G401 (cell line): ENCODE results near the gene CCL3. TPM values are rescaled to one million over a fixed set of nuclear protein-coding genes. Genes with fewer than 3 reads are reported as not detected.
"Not testable (repeated sequence)": the region's sequence is repeated elsewhere in the genome, so short reads cannot be mapped to it uniquely, and the experiment has no call there.

Experiments
- DNase-seq: peaks from one replicate; pipeline ENCODE4 v3.0.0-alpha.2; 2015; ENCODE audit warnings: low spot score
- in situ Hi-C: cut with HindIII; loops from 2 replicates; pipeline ENCODE4 v1.10.0; 2016; ENCODE audit warnings: low sequenced_read_pairs, mixed read lengths
- total RNA-seq: library from RNA; depleted of rRNA; stranded (reverse); fragments of >200 nt; shearing (Covaris generic); gene quantifications from 2 replicates; pipeline ENCODE4 v1.2.3, GENCODE V29; 2014; rRNA removed

The CCL3 gene
- total RNA-seq: not detected in 2 replicates

DNA sequence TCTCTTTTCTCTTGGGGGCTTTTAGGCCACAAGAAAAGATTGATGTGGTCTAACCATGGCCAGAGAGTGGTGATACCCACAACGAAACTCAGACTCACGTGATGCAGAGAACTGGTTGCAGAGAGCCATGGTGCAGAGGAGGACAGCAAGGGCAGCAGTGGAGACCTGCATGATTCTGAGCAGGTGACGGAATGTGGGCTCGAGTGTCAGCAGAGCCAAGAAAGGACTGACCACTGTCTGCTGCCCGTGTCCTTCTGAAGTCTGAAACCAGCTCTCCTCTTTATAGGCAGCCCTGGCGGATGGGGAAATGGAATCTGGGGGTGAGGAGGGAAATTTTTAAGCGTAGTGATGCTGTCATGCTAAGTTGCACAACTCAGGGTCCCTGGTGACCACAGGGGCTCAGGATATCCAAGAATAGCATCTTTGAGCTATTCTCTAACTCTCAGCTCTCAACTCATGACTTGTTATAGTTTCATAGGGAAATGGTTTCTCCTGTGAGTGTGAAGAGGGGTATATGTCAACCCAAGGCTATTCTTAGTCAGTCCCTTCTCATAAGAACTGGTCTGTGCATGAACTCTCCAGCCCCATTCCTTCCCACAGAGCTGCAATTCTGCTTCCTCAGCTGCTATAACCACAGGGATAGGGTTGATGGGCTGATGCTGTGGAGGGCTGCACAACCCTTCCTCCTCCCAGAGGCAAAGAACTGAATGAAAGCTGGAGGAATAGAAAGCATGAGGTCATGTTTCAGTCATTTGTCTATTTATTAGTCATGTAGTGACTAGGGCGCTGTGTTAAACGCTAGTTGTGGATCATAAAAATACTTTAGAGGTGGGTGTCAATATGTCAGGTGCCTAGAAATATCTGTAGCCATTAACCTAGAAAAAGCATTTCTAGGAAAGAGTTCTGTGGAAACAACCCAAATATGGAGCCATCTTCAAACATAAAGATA is at the start of gene CCL3:
Gene CCL3 (minus strand): TSS at position 256 of the 949 bp plus-strand sequence. CDS start 85 bp downstream, at position 171.
- DNase-seq: no peak
- in situ Hi-C loops: no loop called here

DNA sequence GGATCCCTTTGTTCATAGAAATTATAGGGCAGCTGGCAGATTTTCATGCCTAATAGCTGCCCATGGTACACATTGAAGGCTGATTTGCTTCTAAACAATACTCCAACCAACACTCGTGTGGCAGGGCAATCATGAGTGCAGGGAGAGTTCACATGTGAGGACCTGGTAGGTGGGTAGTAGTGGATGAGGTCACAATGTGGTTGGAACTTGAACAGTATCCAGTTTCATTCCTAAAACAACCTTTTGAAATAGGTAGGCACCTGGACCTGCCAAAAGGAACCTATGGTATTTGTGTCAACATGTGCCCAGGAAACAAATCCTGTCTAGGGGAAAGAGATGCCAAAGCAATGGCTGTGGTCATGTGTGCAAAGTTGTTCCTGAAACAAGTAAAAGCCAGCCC is 46.5 kb upstream of the CCL3 start:
- in situ Hi-C loops: no loop called here
- no peak for DNase-seq

DNA sequence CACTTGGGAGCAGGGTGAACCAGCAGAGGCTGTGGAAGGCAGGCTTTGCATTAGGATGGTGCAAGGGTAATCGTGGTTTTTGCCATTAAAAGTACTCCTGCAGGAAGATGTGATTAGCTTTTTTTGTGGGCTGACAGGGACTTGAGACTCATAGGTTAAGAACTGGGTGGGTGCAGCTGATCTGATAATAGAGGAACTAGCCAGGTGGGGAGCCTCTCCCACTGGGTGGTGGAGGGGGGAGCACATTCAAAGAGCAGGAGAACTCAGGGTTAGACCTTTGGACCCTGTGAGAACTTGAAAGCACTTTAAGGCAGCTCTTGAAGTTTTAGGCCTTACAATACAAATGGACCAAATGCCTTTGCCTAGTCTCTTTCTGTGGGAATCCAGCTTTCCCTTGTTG is 46.1 kb upstream of the CCL3 start:
- in situ Hi-C loops: no loop called here
- no peak for DNase-seq

DNA sequence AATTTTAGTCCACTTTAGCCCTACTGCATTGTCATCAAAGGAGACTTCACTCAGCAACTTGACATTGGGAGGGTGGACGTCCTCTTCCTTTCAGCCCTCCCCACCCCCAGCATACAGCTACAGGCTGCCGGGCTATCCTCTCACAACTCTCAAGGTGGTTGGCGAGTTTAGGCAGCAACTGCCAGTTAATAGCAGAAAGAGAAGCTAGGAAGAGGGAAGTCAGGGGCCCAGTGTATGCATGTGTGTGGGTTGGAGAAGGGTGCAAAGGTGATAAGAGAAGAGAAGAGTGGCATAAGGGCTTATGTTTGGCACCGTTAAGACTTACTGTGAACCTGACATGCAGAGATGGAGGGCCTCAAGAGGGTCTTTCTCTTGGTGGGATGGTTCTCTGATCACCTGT is 45.5 kb upstream of the CCL3 start:
- in situ Hi-C loops: no loop called here

DNA sequence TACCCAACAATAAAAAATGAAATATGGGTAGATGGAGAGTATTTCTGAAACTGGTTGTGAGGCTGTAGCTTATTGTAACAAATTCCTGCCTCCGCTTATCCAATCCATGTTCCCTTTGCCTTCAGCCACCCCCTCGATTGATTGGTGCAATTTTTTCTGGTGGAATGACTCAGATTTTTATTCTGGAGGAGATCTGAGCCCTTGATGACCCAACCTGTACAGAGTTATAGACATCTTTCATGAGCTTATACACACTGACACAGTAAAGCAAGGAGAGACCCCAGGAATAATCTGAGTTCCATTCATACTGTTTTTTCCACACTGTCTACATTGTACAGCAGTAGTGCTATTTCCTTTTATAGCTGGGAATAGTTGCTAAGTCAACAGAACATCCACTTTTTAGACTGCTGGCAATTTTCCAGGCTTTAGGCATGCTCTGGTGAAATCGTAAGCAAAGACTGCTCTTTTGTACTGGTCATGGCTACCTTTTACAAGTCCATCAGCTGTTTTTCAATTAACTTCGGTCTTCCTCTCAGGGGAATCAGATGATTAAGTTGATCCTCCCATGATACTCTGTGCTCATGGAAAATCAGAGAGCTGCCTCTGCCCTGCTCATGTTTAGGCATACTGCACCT is 43.8 kb upstream of the CCL3 start:
- in situ Hi-C loops: no loop called here
- no peak for DNase-seq

More for the DNA sequence above, 45.5 kb upstream of the CCL3 start:
- no peak for DNase-seq

DNA sequence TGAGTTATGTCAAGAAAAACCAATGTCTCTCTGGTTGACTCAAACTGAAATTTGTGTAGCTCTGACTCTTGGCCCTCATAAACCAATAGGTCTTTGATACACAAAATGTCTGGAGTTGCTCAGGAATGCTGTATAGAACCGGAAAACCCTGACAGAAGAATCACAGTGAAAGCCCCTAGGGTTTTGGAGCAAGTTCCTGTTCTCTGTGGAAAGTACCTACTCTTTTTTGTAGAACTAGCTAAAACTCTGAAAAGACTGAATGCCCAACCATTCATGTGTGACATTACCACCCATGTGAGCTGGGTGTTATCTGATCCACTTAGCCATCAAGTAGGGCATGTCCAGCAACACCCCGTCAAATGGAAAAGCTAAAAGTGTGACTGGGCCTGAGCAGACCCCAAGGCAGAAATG is 42.5 kb upstream of the CCL3 start:
- DNase-seq: no peak
- in situ Hi-C loops: no loop called here

DNA sequence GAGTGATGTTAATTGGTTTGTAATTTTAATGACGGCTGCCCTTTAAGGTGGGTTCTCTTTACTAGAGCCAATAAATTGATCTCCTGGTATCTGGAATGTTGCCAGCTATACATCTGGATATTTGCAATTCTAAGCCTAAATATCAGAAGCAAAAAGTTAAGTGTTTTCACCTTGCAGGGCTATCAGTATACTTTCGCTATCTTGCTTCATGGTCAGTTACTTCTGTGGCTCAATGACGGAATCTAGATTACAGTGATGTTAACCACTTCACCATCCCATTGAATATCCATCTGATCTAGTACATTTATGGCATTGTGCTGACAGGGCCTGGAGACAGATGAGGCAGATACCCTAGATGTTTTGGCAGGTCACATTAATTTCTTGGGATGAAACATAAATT is 42.0 kb upstream of the CCL3 start:
- in situ Hi-C loops: no loop called here
- no peak for DNase-seq

DNA sequence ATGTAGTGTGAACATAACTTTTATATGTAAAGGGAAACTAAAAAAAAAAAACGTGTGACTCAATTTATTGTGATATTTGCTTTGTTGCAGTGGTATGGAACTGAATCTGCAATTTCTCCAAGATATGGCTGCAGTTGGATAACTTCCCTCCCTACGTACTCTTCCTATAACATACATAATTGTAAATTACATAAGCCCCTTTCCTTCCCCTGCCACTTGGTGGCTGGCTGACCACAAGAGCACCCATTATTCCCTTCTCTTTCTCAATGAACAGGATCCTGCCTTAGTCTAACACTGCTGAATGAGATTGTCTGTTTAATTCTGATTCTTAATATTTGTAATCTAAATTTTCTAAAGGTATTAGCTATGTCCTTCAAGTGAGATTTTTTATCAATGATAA is 41.5 kb upstream of the CCL3 start:
- in situ Hi-C loops: no loop called here
- no peak for DNase-seq

DNA sequence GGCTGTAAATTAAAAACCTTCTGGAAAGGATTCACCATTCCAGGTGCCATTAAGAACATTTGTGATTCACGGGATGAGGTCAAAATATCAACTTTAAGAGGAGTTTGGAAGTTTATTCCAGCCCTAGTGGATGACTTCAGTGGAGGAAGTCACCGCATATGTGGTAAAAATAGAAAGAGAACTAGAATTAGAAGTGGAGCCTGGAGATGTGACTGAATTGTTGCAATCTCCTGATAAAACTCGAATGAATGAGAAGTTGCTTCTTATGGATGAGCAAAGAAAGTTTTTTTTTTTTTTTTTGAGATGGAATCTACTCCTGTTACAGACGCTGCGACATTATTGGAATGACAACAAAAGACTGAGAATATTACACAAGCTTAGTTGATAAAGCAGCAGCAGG is 40.4 kb upstream of the CCL3 start:
- DNase-seq: no peak
- in situ Hi-C loops: no loop called here

DNA sequence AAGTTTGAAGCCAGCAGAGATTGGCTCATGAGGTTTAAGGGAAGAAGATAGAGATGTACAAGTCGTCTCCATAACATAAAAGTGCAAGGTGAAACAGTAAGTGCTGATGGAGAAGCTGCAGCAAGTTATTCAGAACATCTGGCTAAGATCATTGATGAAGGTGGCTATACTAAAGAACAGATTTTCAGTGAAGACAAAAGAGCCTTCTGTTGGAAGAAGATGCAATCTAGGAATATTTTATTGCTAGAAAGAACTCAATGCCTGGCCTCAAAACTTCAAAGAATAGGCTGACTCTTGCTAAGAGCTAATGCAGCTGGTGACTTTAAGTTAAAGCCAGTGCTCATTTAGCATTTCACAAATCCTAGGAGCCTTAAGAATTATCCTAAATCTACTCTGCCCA is 39.7 kb upstream of the CCL3 start:
- in situ Hi-C loops: no loop called here
- no peak for DNase-seq

DNA sequence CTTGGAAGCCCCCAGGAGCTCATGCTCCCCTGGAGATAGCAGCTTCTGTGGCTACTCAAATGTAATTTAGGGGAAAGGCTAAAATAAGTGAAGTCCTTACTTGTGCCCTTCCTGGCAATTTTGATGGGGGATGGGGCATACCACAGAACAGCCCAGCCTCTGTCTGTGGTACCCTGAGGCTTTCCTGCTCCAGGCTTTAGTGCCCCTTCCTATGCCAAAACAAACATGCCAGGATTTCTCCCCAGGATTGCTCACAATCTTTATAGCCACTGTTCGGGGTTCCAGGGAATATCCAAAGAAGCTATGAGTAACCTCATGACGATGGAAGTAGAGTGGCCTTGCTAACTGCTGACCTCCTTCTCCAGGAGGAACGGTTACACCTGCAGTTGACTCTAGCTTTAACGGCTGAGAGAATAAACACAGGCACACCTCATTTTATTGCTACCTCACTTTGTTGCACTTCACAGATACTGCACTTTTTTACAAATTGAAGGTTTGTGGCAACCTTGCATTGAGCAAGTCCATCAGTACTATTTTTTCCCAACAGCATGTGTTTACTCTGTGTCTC is 38.6 kb upstream of the CCL3 start:
- in situ Hi-C loops: no loop called here
- DNase-seq: no peak

DNA sequence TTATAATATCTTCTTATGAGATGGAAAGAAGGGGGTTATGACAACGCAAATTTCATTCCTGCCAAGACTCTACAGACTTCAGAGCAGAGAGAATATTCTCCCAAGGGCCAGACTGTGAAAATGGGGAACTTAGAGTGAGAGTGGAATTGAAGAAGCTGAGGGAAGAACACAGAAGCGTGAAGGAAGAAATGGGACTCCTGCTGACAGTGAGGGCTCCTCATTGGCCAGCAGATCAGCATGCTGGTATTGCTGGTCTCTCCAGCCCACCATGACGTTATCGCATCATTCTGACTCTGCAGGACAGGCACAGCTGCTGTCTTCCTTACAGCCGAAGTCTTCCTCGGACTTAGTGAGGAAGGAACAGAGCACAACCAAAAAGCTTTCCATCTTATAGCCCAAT is 38.0 kb upstream of the CCL3 start:
- no peak for DNase-seq
- in situ Hi-C loops: no loop called here

DNA sequence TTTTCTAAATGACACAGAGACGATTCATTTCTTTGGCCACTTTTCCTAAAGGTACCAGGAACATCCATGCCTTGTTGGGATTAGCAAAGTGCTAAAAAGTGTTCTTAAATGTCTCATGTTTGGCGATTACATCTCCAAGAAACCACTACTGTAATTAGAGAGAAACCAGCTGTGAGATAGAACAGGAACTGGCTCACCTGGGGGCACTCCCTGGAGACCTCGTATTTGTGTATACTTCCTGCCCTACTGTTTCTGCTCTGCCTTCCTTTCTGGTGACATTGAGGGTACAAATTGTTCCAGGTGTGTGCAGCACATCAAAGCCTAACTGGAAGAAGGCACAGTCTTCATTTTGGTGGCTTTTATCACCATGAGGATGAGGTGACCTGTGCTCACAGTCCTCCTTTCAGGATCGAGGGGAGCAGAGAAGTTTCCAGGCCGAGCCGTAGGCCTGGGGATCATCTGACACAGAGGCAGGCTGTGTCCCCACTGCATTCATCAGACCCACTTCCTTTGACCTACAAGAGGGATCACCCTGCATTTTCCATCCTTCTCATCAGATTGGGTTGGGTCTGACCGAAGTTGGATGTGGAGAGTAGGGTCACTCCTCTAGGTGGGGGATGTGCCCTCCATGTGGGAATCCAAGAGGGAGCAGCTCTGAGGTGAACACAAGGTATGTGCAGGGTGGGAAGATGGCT is 37.4 kb upstream of the CCL3 start:
- in situ Hi-C loops: no loop called here
- no peak for DNase-seq

DNA sequence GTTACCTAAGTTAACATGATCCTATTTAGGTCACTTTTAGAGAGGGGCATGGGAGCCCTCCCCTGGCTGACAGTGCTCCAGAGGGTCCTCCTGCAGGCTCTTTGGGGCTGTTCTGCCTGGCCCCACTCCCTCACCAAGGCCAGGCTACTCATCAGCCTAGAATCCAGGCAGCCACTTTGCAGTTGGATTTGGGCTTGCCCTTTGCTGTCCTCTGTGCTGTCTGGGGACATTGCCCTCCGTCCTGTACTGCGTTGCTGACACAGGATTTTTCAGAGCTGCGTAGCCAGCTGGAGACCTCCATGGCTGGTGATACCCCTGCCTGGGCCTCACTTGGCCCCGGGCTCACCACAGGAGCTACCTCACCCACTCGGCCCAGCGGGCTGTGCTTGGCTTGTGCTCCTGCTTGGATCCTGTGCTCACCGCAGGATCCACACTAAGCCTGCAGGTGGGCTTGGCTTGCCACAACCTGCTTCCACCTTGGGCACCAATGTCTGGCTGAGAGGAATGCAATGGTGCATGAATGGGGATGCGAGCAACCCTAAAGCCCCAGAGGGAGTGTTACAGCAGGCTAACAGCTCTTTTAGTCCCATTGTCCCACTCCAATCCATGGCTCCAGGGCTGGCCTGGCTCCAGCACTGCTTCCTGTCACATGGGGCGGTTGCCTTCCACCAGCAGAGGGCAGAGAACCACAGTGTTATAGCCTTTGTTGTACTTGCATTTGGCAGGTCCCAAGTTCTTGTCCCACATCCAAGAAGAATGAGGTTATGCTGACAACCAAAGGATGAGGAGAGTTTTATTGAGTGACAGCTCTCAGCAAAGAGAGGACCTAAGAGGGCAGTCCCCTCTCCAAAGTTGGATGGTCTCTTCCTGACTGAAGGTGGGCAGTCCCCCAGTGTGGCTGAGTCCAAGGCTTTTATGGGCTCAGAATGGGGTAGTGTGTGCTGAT is 35.2 kb upstream of the CCL3 start:
- in situ Hi-C loops: no loop called here
- DNase-seq: no peak

DNA sequence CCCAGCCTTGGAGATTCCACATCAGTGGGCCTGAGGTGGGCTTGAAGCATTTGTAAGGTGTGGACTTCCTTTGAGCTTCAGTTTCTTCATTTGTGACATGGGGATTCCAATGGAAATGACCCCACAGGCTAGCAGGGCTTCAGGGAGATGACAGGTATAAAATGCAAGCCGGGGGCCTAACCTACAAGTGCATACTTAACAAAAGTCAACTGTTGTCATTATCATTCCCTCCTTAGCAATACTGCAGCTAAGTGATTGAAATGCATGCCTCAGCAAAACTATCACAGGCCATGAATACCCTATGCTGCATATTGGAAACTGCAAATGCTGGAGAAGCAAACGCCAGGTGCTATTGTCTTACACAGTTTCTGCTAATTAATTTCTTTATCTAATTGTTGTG is 33.5 kb upstream of the CCL3 start:
- in situ Hi-C loops: no loop called here
- DNase-seq: no peak

DNA sequence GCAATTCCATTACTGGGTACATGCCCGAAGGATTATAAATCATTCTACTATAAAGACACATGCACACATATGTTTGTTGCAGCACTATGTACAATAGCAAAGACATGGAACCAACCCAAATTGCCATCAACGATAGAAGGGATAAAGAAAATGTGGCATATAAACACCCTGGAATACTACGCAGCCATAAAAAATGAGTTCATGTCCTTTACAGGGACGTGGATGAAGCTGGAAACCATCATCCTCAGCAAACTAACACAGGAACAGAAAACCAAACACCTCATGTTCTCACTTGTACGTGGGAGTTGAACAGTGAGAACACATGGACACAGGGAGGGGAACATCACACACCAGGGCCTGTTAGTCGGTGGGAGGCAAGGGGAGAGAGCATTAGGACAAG is 31.2 kb upstream of the CCL3 start:
- DNase-seq, in situ Hi-C loops: not testable (repeated sequence)

DNA sequence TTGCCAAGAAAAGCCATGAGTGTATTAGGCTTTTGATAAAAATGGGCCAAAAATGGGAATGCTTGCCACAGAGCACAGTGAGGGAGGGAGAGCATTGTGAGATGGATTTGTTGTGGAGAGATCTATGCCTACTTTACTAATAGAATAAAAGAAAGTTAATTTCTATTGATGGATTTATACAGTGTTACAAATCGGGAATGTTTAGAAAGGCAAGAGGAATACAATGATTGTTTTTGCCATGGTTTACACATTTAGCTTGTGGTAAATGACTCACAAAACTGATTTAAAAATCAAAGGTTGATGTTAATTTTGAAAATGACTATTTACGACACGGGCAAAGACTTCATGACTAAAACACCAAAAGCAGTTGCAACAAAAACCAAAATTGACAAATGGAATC is 30.3 kb upstream of the CCL3 start:
- in situ Hi-C loops: no loop called here
- DNase-seq: no peak

DNA sequence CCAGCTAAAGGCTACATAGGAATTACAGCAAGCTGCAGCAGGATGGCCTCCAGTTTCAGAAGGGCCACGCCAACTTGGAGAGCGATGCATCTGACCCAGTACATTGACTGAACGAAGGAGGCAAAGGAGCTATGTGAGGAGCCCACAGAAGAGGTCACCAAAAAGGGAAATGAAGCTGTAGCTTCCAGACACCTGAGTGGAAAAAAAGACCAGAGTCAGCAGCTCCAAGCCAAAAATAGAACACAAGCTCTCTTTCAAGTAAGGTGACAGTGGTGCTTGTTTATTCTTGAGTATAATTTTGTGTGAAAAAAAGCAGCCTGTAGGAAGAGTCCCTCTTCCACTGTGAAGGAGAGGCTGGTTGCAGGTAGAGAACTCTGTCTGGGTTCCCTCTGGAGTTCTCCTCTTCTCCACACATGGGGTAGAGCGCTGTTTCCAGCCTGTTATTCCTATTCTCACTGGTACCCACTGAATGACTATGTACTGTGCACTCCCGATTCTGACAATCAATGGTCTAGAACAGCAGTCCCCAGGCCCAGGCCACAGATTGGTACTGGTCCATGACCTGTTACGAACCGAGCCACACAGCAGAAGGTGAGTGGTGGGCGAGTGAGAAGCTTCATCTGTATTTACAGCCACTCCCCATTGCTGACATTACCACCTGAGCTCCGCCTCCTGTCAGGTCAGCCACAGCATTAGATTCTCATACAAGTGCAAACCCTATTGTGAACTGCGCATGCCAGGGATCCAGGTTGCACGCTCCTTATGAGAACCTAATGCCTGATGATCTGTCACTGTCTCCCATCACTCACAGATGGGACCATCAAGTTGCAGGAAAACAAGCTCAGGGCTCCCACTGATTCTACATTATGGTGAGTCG is 28.8 kb upstream of the CCL3 start:
- in situ Hi-C loops: no loop called here
- DNase-seq: no peak
